Epidermal melanocyte (primary cell): Measurements from ENCODE around the gene KCNN4.
A peak's percentile ranks its signal among the peaks of the same experiment; 100 is the strongest.

Experiments used
- DNase-seq: peaks from one replicate; pipeline ENCODE4 v3.0.0; 2011; ENCODE audit warnings: low spot score; ENCODE audit not compliant: insufficient read length

Gene KCNN4

DNA sequence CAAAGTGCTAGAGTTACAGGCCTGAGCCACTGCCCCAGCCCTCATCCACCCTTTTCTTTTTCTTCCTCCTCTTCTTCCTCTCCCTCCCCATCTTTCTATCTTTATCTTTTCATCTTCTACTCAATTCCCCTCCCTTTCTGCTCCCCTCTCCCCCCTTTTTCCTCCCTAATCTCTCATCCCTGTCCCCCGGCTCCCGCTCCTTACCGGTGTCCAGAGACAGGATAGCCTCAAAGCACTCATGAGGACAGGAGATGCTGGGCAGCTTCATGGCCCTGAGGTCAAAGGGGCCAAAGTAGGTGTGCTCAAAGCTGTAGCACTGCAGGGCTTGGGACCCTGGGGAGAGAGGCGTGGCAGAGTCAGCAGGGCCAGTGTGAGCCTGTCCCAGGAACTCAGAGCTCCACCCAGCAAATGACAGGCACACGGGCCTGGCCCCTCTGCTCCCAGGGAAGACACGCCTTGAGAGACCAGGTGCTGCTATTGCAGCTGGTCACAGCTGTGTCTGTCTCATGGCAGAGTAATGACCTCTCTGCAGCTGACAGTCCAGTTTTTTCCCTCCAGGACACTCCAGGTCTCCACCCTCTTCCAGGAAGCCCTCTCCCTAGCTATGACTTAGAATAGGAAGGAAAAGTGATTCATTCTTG, 18.8 kb upstream of the KCNN4 start:
- no peak for DNase-seq

DNA sequence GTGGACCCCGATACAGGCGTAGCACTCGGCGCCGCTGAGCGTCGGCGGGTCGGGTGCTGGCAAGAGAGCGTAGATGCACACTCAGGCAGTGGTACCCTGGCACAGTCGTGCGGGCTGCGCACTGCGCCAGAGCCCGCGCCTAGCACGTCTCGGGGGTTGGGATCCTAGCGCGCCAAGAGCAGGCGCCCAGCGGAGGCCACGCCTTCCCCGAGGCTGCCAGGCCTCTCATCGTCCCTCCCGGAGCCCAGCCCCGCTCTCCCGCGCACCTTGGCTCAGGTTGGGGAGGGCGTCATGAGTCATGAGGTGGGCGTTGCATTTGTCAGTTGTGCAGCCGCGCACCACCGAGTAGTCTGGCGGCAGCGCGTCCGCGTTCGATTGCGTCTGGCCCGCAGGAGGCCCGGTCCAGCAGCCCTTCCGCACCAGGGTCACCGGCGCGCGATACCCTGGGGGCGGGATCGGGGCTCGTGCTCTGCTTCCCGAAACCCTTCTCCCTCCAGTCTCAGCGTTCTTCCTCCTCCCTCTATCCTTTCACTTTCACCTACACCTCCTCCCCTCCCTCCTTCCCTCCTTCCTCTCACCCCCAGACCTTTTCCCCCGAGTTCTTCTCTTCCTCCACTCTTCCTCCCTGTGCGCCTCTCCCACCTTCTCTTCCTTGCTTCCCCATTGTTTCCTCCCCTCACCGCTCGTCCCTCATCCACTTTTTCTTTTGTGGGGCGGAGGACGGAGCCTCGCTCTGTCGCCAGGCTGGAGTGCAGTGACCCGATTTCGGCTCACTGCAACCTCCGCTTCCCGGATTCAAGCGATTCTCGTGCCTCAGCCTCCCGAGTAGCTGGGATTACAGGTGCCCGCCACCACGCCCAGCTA, 18.0 kb upstream of the KCNN4 start:
- no peak for DNase-seq

DNA sequence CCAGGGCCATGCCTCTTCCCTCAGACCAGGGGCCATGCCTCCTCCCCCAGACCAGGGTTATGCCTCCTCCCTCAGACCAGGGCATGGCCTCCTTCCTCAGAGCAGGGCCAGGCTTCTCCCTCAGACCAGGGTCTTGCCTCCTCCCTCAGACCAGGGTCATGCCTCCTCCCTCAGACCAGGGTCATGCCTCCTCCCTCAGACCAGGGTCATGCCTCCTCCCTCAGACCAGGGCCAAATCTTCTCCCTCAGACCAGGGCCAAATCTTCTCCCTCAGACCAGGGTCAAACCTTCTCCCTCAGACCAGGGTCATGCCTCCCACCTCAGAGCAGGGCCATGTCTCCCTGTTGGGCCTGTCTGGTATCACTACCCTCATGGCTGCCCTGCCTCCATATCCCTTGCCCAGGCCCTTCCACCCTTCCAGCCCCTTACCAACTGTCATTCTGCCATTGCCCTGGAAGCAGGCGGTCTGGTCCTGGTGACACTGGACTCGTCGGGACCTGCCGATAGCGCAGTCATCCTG, 17.3 kb upstream of the KCNN4 start:
- no peak for DNase-seq

DNA sequence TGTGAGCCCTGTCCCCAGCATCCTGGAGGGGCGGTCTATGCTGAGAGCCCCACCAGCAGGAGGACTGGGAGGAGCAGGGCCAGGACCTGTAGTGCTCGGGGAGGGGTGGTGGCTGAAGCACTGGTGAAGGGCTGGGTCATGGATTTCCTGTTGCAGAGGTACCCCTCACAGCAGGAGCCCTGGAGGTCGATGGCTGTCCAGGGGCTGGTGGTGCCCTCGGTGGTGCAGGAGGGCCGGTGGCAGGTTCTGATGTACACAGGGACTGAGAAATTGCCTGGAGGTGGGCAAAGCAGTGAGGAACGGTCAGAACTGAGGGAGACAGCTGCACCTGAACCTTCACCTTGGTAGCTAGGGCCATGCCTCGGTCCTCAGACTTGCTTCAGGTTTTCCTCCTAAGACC, 16.8 kb upstream of the KCNN4 start:
- DNase-seq, result no peak

DNA sequence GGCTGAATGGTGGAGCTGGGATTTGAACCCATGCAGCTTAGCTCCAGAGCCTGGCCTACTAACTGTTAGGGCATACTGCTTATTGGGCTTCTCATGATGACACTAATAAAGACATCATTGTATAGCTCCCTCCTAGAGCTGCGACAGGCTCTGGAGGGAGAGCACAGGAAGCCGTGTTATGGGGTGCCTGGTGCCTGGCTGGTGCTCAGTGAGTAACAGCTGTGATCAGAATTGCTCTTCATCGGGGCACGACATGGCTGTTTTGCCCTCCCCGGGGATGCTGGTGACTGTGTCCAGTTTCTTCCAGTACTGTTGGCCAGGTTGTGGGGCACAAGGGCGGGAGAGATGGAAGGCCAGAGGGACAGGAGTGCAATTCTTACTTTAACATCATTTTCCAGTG, 16.3 kb upstream of the KCNN4 start:
- no peak for DNase-seq

DNA sequence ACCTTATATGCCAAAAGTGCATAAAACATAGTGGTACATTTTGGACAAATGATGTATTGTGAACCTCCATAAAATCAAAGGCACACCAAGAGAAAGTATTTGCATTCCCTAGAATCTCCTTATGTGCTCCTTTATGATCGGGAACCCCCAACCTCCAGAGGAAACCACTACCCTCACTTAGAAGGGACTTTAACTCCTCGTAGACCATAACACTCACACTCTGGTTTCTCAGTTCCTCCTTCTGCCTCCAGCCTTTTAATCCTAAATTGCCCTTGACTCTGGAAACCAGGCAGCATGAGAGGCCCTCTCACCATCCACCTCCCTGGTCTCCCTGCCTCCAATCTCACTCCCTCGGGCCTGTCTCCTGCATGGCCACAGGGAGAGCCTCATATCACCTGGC, 9.8 kb upstream of the KCNN4 start:
- DNase-seq, result no peak

DNA sequence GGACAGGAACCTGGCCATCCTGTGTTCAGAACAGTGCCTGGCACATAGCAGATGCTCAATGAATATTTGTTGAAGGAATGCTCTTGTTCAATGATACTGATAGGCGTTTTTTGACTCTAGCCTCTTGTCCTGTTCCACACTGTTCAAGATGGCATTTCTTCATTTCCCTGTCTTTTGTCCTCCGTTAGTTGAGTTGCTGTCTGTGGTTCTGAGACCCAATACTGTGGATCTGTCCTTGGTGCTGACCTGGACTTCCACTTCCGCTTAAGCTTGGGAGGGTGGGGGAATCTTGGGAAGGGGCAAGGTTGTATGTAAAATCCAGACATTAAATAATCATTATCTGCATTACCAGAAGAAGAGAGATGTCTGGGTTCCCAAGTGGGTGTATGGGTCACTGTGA, 8.3 kb upstream of the KCNN4 start:
- DNase-seq, result no peak

DNA sequence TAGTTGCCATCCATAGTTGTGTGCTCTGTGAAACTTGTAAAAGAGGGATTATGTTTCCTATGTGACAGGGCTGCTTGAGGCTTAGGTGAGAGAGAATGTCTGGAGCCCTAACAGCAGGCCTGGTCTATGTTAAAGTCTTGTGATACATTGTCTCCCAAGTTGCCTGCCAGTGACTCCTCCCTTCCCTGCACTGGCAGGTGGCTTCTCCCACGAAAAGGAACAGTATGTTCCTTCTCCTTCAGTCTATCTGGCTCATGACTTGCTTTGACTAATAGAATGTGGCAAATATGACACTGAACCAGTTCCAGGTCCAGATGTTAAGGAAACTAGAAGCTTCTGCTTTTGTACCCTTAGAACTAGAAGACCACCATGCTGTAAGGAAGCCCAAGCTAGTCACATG, 5.9 kb upstream of the KCNN4 start:
- no peak for DNase-seq

DNA sequence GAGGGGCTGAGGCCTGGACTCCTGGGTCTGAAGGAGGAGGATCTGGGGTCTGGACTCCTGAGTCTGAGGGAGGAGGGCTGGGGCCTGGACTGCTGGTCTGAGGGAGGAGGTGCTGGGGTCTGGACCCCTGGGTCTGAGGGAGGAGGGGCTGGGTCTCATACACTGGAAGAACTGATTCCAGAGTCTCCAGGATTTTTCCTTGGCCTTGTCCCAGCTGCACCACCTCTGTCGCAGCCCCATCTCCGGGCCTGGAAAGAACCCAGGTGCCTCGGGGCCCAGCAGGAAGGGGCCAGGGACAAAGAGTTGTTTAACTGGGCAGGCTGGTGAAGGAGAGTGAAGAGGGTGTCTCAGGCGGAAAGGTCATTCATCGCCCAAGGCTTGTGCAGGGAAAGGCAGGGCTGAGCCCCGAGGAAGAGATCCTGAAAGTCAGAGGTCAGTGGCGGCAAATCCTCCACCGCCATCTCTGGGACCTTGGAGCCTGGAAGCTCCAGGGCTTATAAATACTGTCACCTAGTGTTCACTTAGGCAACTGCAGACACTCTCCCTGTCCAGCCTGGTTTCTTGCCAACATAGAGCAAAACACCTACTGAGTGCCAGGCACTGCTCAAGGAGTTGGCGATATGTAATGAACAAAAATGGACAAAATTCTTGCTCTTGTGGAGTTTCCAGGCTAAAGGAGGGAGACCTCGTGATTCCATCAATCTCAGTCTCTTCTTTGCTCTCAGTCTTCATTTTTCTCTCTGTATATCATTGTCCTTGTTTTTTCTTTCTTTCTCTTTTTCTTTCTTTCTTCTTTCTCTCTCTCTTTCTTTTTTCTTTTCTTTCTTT, 4.4 kb upstream of the KCNN4 start:
- DNase-seq, result peak; percentile 69

DNA sequence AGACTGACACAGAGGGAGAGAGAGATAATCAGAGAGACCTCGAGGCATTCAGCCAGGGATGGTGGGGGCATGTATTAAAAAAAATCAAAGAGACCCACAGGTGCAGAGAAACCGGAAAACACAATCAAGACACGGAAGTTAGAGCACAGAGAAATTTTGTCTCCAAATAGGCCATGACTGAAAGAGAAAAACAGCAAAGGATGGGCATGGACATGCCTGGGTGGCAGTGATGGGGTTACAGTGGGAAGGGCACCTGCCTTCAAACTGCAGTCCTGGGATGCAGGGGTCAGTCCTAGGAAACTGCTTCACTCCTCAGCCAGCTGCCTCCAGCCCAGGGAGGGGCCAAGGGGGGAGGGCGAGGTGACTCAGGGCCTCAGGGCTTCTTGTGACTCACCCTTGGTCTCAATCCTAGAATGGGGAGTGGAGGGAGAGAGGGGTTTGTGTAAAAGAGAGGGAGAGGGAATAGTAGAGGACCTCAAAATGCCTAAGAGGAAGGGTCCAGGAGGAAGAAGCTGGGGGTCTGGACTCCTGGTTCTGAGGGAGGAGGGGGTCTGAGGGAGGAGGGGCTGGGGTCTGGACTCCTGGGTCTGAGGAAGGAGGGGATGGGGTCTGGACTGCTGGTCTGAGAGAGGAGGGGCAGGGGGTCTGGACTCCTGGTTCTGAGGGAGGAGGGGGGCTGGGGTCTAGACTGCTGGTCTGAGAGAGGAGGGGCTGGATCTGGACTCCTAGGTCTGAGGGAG, 3.6 kb upstream of the KCNN4 start:
- DNase-seq, result no peak

DNA sequence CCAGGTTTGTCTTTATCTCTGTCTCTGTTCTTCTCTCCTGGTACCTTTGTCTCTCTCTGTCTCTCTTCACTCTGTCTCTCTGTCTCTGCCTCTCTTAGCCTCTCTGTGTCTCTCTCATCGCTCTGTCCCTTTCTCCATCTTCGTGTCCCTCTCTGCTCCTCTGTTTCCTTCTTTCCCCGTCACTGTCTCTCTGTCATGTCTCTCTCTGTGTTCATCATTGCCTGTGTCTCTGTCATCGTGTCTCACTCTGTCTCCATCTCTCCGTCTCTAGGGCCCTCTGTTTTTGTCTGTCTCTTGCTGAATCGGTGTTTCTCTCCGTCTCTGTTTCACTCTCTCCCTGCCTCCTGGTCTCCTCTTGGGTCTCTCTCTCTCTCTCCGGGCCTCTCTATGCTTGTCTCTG, 2.9 kb upstream of the KCNN4 start:
- DNase-seq, result no peak

DNA sequence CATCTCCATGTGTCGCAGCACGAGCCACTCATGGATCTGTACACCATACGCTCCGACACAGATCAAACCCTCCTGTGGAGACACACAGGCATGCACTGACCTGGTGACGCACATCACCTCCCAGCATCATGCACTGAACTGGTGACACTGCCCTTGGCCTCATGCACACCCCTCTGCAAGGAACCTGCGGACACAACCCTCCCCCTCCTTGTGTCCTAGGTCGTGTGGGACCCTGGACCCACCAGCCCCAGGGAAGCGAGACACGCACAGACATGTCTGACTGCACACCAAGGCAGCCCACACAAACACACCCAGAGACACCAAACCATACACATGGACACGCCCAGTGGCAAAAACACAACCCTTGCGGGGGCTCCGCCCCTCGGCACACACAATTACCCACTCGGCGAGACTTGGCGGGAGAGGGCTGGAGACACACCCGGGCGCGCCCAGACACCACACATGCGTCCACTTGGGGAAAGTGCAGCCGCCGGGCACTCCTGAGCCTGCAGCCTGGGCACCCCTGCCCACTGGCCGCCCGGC, 2.0 kb upstream of the KCNN4 start:
- no peak for DNase-seq

DNA sequence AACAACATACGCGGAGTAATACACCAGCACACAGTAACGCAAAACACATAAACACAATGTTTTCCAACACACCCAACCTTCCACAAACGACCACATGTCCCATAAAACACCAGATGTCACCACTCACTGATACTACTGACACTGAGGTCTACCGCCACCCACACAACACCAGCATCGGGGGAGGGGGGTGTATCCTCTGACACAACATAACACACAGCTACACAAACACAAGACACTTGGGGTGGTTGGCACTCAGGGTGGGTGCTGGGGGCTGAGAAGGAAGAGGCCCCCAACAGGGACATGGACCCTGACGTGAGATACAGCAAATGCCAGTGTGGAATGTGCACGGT, 1.5 kb upstream of the KCNN4 start:
- no peak for DNase-seq

DNA sequence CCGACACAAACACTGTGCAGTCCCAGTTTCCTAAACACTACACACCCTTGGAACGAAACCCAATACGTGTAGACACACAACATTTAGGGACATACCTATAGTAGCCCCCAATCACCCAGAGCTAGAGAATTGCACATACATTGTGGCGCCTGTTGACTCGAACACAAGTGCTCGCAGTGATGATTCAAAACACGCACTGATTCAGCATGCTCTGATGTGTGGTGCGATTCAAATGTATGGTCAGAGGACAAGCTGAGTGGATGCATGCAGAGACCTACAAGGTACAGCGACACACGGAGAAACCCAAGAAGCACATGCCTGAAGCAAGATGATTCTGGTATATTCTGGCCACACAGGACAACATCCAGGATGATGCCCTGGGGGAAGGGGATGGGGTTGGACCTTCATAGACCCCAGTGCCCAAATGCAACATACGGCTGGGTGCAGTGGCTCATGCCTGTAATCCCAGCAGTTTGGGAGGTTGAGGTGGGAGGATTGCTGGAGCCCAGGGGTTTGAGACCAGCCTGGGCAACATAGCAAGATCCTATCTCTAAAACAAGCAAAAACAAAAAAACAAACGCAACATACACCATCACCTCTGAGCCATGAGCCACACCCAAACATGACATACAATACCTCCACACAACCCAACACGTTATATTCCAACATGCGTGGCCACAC, 997 bp upstream of the KCNN4 start:
- no peak for DNase-seq

DNA sequence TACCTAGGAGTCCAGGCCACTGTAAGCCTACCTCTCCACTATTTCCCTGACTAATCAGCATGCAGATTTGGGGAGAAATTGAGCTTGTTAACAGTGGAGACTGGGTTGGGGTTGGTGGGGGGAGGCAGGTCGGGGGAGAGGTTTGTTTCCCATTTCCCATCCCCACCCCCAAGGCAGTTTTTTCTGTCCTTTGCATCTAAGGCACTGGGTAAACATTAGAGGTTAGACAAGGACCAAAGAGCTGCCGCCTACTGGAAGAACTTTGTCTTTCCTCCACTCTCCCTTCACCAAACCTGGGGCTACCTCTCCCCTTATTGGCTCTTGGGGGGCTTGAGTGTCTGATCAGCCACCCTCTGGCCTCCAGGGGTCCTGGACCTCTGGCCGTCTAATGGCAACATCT, 953 bp downstream of the KCNN4 start:
- no peak for DNase-seq

DNA sequence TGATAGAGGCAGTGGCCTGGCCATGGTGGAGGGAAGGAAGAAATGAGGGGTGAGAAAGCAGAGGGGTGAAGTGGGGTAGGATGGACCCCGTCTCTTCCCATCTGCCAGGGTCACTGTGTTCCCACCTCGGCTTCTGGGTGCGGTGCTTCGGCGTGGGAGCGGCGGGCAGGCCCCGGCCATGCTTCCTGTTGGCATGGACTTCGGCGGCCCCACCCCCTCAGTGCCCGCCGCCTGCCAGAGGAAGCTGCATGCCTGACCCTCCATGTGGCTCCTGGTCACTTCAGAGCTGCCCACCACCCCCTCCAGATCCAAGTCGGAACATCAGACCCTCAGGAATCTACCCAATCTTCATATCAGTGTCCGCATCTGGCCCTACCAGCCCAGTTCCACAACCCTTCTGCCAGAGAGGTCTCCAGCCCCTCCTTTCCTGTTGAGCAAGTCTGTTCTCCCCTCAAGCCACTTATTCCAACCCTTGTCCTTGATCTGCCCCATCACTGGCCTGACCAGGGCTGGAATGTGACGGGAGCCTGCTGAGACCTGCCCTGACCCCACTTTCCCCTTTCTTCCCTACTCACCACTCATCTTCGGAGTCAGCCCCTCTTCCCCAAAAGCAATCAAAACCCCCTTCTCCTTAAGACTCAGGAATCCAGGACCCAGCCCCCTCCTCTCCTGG, 1.5 kb downstream of the KCNN4 start:
- DNase-seq, result no peak

DNA sequence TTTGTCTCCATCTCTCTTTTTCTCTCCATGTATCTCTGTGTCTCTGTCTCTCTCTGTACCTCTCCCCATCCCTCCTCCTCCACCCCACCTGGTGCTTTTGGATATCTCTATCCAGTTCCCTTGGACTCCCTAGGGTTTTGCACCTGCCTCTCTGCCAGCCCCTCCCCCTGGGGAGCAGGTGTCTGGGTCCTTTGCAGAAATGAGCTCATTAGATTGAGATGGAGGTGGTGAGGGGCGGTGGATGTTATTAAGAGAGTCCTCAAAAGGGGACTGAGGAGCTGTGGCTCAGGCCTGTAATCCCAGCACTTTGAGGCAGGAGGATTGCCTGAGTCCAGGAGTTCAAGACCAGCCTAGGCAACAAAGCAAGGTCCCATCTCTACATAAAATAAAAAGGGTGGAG, 2.1 kb downstream of the KCNN4 start:
- no peak for DNase-seq

DNA sequence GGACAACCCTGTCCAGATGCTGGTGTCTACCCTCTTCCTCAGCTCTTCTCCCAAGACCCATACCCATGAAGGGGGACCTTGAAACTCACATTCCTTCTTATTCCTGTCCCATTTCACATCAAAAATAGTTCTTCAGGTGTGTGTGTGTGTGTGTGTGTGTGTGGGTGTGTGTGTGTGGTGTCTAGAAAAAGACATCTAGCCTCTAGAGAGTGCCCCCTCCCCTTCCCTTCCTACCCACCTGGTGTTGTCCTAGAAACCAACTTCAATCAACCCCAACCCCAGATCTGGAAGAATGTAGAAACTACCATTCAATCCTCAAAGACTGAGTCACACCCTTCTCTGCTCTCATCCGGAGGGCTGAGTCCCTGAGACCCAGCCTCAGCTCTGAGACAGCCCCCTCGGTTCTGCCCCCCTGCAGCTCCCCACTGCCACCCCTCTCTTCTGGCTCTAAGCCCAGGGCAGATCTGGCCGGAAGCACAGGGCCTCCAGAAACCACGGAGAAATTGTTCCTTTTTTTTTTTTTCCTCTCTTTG, 3.5 kb downstream of the KCNN4 start:
- no peak for DNase-seq

DNA sequence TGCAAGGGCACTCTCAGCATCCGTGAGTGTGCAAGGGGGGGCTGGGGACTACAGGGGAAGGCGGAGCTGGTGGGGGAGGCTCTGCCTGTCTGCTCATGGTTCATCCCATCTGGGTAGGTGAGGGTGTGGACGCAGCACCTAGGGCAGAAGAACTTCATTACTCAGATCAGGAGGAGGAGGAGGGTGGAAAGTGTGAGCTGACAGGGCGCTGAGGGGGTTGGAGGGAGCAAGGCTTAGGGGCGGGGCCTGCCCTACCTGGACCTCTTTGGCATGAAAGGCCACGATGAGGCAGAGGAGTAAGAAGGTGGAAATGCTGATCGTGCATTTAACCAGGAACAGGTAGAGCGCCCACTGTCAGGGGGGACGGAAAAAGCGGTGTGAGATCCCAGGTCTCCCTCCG, 4.5 kb downstream of the KCNN4 start:
- DNase-seq, result no peak
